Endothelial cell (in vitro differentiated cells): ENCODE results near the gene STUB1. TPM values are rescaled to one million over a fixed set of nuclear protein-coding genes. Genes with fewer than 3 reads are reported as not detected.

Experiments used
- DNase-seq: peaks from one replicate; pipeline ENCODE4 v3.0.0; 2021; ENCODE audit warnings: low spot score
- H3K27ac Mint-ChIP-seq: one replicate; pipeline ENCODE4 v1.8.0; 2021; ENCODE audit warnings: mixed read lengths, inconsistent platforms; ENCODE audit not compliant: unreplicated experiment
- H3K27me3 Mint-ChIP-seq: one replicate; pipeline ENCODE4 v1.8.0; 2021; ENCODE audit warnings: mild to moderate bottlenecking, moderate library complexity, mixed read lengths, inconsistent platforms; ENCODE audit not compliant: unreplicated experiment
- H3K36me3 Mint-ChIP-seq: one replicate; pipeline ENCODE4 v1.8.0; 2021; ENCODE audit warnings: mild to moderate bottlenecking, low read depth, mixed read lengths, inconsistent platforms; ENCODE audit not compliant: unreplicated experiment
- H3K4me1 Mint-ChIP-seq: one replicate; pipeline ENCODE4 v1.8.0; 2021; ENCODE audit warnings: mild to moderate bottlenecking, mixed read lengths, inconsistent platforms; ENCODE audit not compliant: unreplicated experiment
- H3K4me3 Mint-ChIP-seq: one replicate; pipeline ENCODE4 v1.8.0; 2021; ENCODE audit warnings: mild to moderate bottlenecking, mixed read lengths, inconsistent platforms; ENCODE audit not compliant: unreplicated experiment
- H3K9me3 Mint-ChIP-seq: one replicate; pipeline ENCODE4 v1.8.0; 2021; ENCODE audit warnings: mixed read lengths, inconsistent platforms; ENCODE audit not compliant: unreplicated experiment
- CTCF ChIP-seq: fragments of 200-600 bp; sonication (generic); IDR thresholded peaks from one replicate; pipeline ENCODE4 v1.5.0; 2021; ENCODE audit warnings: antibody characterized with exemption; ENCODE audit not compliant: unreplicated experiment
- total RNA-seq: library from RNA; stranded (reverse); fragmentation: NEBNext Ultra II Directional; extraction: Animal tissue kit (Norgen Biotek cat#: 25700); gene quantifications from one replicate; pipeline ENCODE4 v1.2.1, GENCODE V29; 2021; ENCODE audit not compliant: unreplicated experiment

Gene STUB1
- total RNA-seq, 1 donor from 2014 or later, result 93.7 TPM

- Mint-ChIP-seq H3K4me3 (peak overlapping the region; percentile 62), H3K36me3 (no peaks in the 10 kb centered on the region), H3K27ac (no peak overlapping the region), H3K4me1 (peaks cover 6% of the 10 kb centered on the region), H3K9me3 (no peaks in the 10 kb centered on the region), H3K27me3 (peaks cover 8% of the 10 kb centered on the region)
- DNase-seq, result no peak
- no peak for TF ChIP-seq CTCF
These were observed 39.6 kb upstream of the STUB1 start for GRCh38 chr16:640614-641013.

GRCh38 chr16:641326-642188 lies 38.7 kb upstream of the STUB1 start, which contains the start of gene MCRIP2:
TSS of gene MCRIP2 (plus strand) at chr16:641828. CDS start at chr16:641992, 164 bp downstream.
- DNase-seq, result peak; percentile 74

GRCh38 chr16:642189-643049 lies 37.8 kb upstream of the STUB1 start:
- no peak for DNase-seq

More at GRCh38 chr16:641326-642188, 38.7 kb upstream of the STUB1 start, which contains the start of gene MCRIP2:
- no peaks in the 10 kb centered on the region for H3K9me3 Mint-ChIP-seq
- H3K4me3 Mint-ChIP-seq, result peak within 1 kb of the TSS; percentile 62
- peaks cover 4% of the 10 kb centered on the region for H3K4me1 Mint-ChIP-seq
- H3K27me3 Mint-ChIP-seq, result peaks cover 5% of the 10 kb centered on the region
- TF ChIP-seq CTCF, result no peak
- H3K27ac Mint-ChIP-seq, result no peak within 1 kb of the TSS
- no peaks in the 10 kb centered on the region for H3K36me3 Mint-ChIP-seq

GRCh38 chr16:643050-643368 lies 37.2 kb upstream of the STUB1 start:
- DNase-seq, result no peak
- no peaks in the 10 kb centered on the region for H3K36me3 Mint-ChIP-seq
- TF ChIP-seq CTCF, result no peak

More at GRCh38 chr16:642189-643049, 37.8 kb upstream of the STUB1 start:
- H3K27ac Mint-ChIP-seq, result no peak overlapping the region
- no peak overlapping the region for H3K4me3 Mint-ChIP-seq
- H3K27me3 Mint-ChIP-seq, result peaks cover 3% of the 10 kb centered on the region
- no peak for TF ChIP-seq CTCF
- H3K4me1 Mint-ChIP-seq, result peaks cover 2% of the 10 kb centered on the region
- H3K36me3 Mint-ChIP-seq, result no peaks in the 10 kb centered on the region
- no peaks in the 10 kb centered on the region for H3K9me3 Mint-ChIP-seq

More at GRCh38 chr16:643050-643368, 37.2 kb upstream of the STUB1 start:
- Mint-ChIP-seq H3K9me3 (no peaks in the 10 kb centered on the region), H3K4me1 (peaks cover 2% of the 10 kb centered on the region), H3K4me3 (no peak overlapping the region), H3K27ac (no peak overlapping the region), H3K27me3 (peaks cover 3% of the 10 kb centered on the region)
